RWPE2 (cell line): Measurements from ENCODE around the gene COL15A1.

Experiments used
- ATAC-seq: fragments of 200-7000 bp; cut with Tn5 transposase; 3 replicates; pipeline ENCODE4 v1.9.1; 2021; ENCODE audit warnings: low read depth
- DNase-seq: peaks from one replicate; pipeline ENCODE4 v3.0.0-alpha.2; 2020; ENCODE audit warnings: low spot score
- H3K27ac ChIP-seq: fragments of 450-650 bp; 2 replicates; pipeline ENCODE4 v1.5.1; 2017; ENCODE audit warnings: mild to moderate bottlenecking; ENCODE audit not compliant: poor library complexity, severe bottlenecking
- H3K27me3 ChIP-seq: fragments of 250-450 bp; sonication (Bioruptor Pico); 2 replicates; pipeline ENCODE4 v1.5.1; 2021; ENCODE audit warnings: mild to moderate bottlenecking, moderate library complexity; ENCODE audit not compliant: insufficient read depth, poor library complexity, severe bottlenecking
- H3K36me3 ChIP-seq: fragments of 250-450 bp; sonication (Bioruptor Pico); 2 replicates; pipeline ENCODE4 v1.5.1; 2020; ENCODE audit warnings: low read depth, mild to moderate bottlenecking, moderate library complexity
- H3K4me1 ChIP-seq: fragments of 250-450 bp; sonication (Bioruptor Pico); 2 replicates; pipeline ENCODE4 v1.5.1; 2021; ENCODE audit warnings: mild to moderate bottlenecking, moderate library complexity; ENCODE audit not compliant: insufficient read depth, poor library complexity, severe bottlenecking
- H3K4me3 ChIP-seq: fragments of 250-450 bp; sonication (Bioruptor Pico); 2 replicates; pipeline ENCODE4 v1.5.1; 2021; ENCODE audit warnings: mild to moderate bottlenecking, moderate library complexity; ENCODE audit not compliant: severe bottlenecking
- H3K9me3 ChIP-seq: fragments of 250-450 bp; sonication (Bioruptor Pico); 2 replicates; pipeline ENCODE4 v1.5.1; 2021; ENCODE audit warnings: mild to moderate bottlenecking, moderate library complexity; ENCODE audit not compliant: severe bottlenecking
- CTCF ChIP-seq: fragments of 450-650 bp; IDR thresholded peaks from one replicate; pipeline ENCODE4 v1.5.1; 2017; ENCODE audit warnings: mild to moderate bottlenecking, moderate library complexity; ENCODE audit not compliant: poor library complexity, severe bottlenecking

The COL15A1 gene

GRCh38 chr9:99116003-99116411, 172.3 kb downstream of the COL15A1 start:
- no peaks in the 10 kb centered on the region for H3K36me3 ChIP-seq
- DNase-seq, result no peak
- ATAC-seq, result 0 out of 3 replicates have a peak, but pooled peaks have one; percentile 14
- no peak for TF ChIP-seq CTCF
- no peaks in the 10 kb centered on the region for H3K9me3 ChIP-seq
- H3K4me1 ChIP-seq, result peaks cover 15% of the 10 kb centered on the region
- H3K27me3 ChIP-seq, result no peaks in the 10 kb centered on the region
- H3K4me3 ChIP-seq, result no peak overlapping the region
- H3K27ac ChIP-seq, result peak overlapping the region; percentile 29

GRCh38 chr9:99118782-99119466, 175.2 kb downstream of the COL15A1 start:
- TF ChIP-seq CTCF, result no peak
- no peaks in the 10 kb centered on the region for H3K27me3 ChIP-seq
- ATAC-seq, result no peak
- H3K36me3 ChIP-seq, result no peaks in the 10 kb centered on the region
- peaks cover 18% of the 10 kb centered on the region for H3K4me1 ChIP-seq
- H3K4me3 ChIP-seq, result no peak overlapping the region
- no peaks in the 10 kb centered on the region for H3K9me3 ChIP-seq
- H3K27ac ChIP-seq, result no peak overlapping the region
- no peak for DNase-seq

DNA sequence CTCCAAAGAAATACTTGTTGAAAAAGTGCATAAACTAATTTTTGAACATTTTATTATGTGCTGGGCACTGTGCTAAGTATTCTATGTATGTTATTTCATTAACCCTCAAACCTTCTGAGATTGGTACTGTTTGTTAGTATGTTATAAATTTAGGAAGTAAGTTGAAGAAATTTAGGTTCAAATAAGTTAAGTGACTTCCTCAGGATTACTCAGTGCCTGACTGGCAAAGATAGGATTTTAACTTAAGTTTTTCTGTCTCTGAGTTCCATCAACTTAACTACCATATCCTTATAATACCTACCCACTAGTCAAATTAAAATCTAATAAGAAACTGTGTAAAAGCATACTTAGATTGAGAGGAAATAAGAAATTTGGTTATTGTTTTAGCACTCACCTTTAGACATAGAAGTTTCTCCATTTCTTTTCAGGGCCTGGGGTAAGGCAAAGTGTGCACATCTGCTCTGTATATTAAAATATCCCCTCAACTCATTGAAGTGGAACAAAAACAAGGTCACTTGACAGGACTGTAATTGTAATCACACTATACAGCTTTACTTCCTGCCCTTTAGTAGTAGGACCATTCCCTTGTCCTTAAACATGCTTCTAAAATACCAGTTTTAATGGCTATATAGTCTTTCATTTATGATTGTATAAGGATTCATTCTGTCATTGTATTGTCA, 176.4 kb downstream of the COL15A1 start:
- H3K27me3 ChIP-seq, result no peaks in the 10 kb centered on the region
- H3K36me3 ChIP-seq, result no peaks in the 10 kb centered on the region
- ATAC-seq, result no peak
- DNase-seq, result no peak
- peaks cover 16% of the 10 kb centered on the region for H3K4me1 ChIP-seq
- no peaks in the 10 kb centered on the region for H3K9me3 ChIP-seq
- H3K27ac ChIP-seq, result no peak overlapping the region
- no peak for TF ChIP-seq CTCF
- no peak overlapping the region for H3K4me3 ChIP-seq
